ENCODE results near the gene PLEKHA6.

Gene PLEKHA6

GRCh38 chr1:204299814-204300365, 59.8 kb downstream of the PLEKHA6 start:
- no peak overlapping the region for H3K4me3 ChIP-seq (ENCODE audit: low read length)
- DNase-seq (ENCODE audit: low read depth), result no peak
- TF ChIP-seq CTCF (conservative IDR thresholded peaks at IDR 0.05; ENCODE audit: low read length), result no peak

GRCh38 chr1:204296431-204296988, 63.2 kb downstream of the PLEKHA6 start:
- TF ChIP-seq CTCF (conservative IDR thresholded peaks at IDR 0.05; ENCODE audit: low read length), result no peak
- H3K4me3 ChIP-seq (ENCODE audit: low read length), result no peak overlapping the region
- peak; percentile 85 for DNase-seq (ENCODE audit: low read depth)

GRCh38 chr1:204295671-204296070, 64.1 kb downstream of the PLEKHA6 start:
- DNase-seq (ENCODE audit: low read depth), result no peak
- TF ChIP-seq CTCF (conservative IDR thresholded peaks at IDR 0.05; ENCODE audit: low read length), result no peak
- H3K4me3 ChIP-seq (ENCODE audit: low read length), result no peak overlapping the region

- no peak overlapping the region for H3K4me3 ChIP-seq (ENCODE audit: low read length)
- no peak for TF ChIP-seq CTCF (conservative IDR thresholded peaks at IDR 0.05; ENCODE audit: low read length)
- peak; percentile 93 for DNase-seq (ENCODE audit: low read depth)
Measured at GRCh38 chr1:204294357-204294756, 65.4 kb downstream of the PLEKHA6 start.

- no peak for TF ChIP-seq CTCF (conservative IDR thresholded peaks at IDR 0.05; ENCODE audit: low read length)
- peak; percentile 76 for DNase-seq (ENCODE audit: low read depth)
- H3K4me3 ChIP-seq (ENCODE audit: low read length), result no peak overlapping the region
Measured at GRCh38 chr1:204293605-204294337, 66.0 kb downstream of the PLEKHA6 start.

- TF ChIP-seq CTCF (conservative IDR thresholded peaks at IDR 0.05; ENCODE audit: low read length), result no peak
- DNase-seq (ENCODE audit: low read depth), result no peak
- H3K4me3 ChIP-seq (ENCODE audit: low read length), result no peak overlapping the region
Measured at GRCh38 chr1:204292740-204293139, 67.0 kb downstream of the PLEKHA6 start.

- no peak overlapping the region for H3K4me3 ChIP-seq (ENCODE audit: low read length)
- DNase-seq (ENCODE audit: low read depth), result no peak
- TF ChIP-seq CTCF (conservative IDR thresholded peaks at IDR 0.05; ENCODE audit: low read length), result no peak
Measured at GRCh38 chr1:204289280-204289679, 70.4 kb downstream of the PLEKHA6 start.

Data from AG10803 (cell line).